Hepatocyte (in vitro differentiated cells): ENCODE results near the gene CNFN.

ENCODE experiments used
- EZH2phosphoT487 ChIP-seq: fragments of 200-600 bp; sonication (generic); IDR thresholded peaks from one replicate; pipeline ENCODE4 v1.6.1; 2018; ENCODE audit warnings: antibody characterized with exemption, mild to moderate bottlenecking, low read depth, moderate library complexity; ENCODE audit not compliant: unreplicated experiment, severe bottlenecking
- TF ChIP-seq, protein P1 (sequence below): fragments of 200-600 bp; sonication (generic); IDR thresholded peaks from 2 replicates; pipeline ENCODE4 v1.5.1; 2016; ENCODE audit warnings: antibody characterized with exemption, mild to moderate bottlenecking; ENCODE audit not compliant: poor library complexity

GRCh38 chr19:42407816-42408175 lies 17.7 kb upstream of the CNFN start:
- TF ChIP-seq, protein P1, sequence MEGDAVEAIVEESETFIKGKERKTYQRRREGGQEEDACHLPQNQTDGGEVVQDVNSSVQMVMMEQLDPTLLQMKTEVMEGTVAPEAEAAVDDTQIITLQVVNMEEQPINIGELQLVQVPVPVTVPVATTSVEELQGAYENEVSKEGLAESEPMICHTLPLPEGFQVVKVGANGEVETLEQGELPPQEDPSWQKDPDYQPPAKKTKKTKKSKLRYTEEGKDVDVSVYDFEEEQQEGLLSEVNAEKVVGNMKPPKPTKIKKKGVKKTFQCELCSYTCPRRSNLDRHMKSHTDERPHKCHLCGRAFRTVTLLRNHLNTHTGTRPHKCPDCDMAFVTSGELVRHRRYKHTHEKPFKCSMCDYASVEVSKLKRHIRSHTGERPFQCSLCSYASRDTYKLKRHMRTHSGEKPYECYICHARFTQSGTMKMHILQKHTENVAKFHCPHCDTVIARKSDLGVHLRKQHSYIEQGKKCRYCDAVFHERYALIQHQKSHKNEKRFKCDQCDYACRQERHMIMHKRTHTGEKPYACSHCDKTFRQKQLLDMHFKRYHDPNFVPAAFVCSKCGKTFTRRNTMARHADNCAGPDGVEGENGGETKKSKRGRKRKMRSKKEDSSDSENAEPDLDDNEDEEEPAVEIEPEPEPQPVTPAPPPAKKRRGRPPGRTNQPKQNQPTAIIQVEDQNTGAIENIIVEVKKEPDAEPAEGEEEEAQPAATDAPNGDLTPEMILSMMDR, result no peak
- no peak for TF ChIP-seq EZH2phosphoT487
